ENCODE measurements around the gene MYF5. TPM values are rescaled to one million over a fixed set of nuclear protein-coding genes. Genes with fewer than 3 reads are reported as not detected.

MYF5 gene
- total RNA-seq, 2 donors from 2014 or later, result not detected

Other genes starting within 250 kb of the MYF5 start
- not detected for gene MYF6, start 9.3 kb upstream of the MYF5 start, total RNA-seq
- 1 to 10 TPM in 1 of 2 donors, under 1 TPM in 1; 0.66 to 1.0 TPM for gene LIN7A, start 221.0 kb downstream of the MYF5 start, total RNA-seq